ENCODE results near the gene NTRK3. TPM values are rescaled to one million over a fixed set of nuclear protein-coding genes. Genes with fewer than 3 reads are reported as not detected.

Gene NTRK3
- total RNA-seq, 4 donors from 2014 or later, result 0.51 to 22.2 (median 10.1) TPM

DNA sequence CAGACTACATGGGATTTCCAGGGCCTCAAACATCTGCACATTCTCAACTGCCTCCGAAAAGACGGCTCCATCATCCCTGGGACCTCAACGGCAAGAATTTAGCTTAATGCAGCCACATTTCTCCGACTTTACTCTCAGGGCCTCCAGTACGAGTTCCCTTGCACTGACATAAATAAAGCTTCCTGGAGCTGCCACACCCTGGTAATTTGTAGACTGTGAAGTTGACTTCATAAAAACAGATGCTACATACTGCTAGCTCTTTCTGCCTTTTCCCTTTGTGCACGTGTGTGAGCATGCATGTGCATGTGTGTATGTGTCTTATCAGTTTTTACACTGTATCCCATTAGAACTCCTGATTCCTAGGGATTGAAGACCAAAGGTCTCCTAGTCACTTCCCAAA lies 122.7 kb downstream of the NTRK3 start:
- TF ChIP-seq, protein P1, sequence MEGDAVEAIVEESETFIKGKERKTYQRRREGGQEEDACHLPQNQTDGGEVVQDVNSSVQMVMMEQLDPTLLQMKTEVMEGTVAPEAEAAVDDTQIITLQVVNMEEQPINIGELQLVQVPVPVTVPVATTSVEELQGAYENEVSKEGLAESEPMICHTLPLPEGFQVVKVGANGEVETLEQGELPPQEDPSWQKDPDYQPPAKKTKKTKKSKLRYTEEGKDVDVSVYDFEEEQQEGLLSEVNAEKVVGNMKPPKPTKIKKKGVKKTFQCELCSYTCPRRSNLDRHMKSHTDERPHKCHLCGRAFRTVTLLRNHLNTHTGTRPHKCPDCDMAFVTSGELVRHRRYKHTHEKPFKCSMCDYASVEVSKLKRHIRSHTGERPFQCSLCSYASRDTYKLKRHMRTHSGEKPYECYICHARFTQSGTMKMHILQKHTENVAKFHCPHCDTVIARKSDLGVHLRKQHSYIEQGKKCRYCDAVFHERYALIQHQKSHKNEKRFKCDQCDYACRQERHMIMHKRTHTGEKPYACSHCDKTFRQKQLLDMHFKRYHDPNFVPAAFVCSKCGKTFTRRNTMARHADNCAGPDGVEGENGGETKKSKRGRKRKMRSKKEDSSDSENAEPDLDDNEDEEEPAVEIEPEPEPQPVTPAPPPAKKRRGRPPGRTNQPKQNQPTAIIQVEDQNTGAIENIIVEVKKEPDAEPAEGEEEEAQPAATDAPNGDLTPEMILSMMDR (IDR thresholded peaks at IDR 0.05; ENCODE audit: low read depth), result no peak

DNA sequence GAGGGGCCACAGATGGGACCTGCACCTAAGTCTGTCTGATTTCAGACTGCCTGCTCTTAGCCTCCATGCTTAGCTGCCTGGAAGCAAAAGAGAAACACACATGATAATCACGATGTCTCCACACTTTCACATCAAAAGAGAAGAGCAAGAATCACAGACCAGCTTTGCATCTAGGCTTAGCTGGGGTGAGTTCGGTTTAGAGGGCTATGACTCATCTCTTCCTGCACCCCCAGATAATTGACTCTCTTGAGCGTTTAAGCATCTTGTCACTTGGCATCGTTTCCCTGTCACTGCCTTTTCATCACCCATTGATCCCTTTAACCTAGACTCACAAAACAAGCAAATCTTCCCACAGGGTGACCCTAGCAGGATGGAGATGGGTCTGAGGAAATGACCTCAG lies 124.0 kb downstream of the NTRK3 start:
- TF ChIP-seq, protein P1 (IDR thresholded peaks at IDR 0.05; ENCODE audit: low read depth), result no peak

DNA sequence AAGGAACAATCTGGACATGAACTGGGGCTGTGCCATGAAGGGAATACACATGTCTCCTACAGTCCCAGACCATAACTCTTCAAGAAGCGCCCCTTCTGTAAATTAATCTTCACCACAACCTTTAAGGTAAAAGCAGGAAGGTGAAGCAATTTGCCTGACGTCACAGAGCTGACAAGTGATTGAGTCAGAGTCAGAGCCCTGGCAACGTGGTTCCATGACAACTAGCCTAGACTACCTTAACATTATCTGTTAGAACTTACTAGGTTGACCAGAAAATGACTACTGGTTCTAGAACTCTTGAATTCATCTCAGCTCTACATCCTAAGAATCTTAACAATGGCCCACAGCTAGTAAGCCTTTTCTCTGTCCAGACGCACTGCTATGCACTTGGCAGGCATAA lies 124.6 kb downstream of the NTRK3 start:
- TF ChIP-seq, protein P1 (IDR thresholded peaks at IDR 0.05; ENCODE audit: low read depth), result no peak

DNA sequence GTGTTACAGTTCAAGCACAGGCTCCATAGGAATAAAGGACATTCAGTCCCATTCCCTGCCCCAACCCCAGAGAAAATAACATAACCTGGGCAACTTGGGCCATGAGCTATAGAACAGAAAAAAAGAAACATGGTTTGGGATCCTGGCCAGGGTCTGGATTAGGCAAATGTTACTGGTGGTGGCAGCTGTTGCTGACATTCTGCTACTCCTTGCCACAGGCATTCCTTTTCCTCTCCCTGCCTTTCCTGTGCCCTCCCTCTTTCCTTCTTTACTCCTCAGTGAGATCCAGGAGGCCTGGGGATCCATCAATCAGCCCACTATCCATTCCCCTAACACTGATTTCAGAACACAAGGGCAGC lies 129.1 kb downstream of the NTRK3 start:
- TF ChIP-seq, protein P1 (IDR thresholded peaks at IDR 0.05; ENCODE audit: low read depth), result no peak

DNA sequence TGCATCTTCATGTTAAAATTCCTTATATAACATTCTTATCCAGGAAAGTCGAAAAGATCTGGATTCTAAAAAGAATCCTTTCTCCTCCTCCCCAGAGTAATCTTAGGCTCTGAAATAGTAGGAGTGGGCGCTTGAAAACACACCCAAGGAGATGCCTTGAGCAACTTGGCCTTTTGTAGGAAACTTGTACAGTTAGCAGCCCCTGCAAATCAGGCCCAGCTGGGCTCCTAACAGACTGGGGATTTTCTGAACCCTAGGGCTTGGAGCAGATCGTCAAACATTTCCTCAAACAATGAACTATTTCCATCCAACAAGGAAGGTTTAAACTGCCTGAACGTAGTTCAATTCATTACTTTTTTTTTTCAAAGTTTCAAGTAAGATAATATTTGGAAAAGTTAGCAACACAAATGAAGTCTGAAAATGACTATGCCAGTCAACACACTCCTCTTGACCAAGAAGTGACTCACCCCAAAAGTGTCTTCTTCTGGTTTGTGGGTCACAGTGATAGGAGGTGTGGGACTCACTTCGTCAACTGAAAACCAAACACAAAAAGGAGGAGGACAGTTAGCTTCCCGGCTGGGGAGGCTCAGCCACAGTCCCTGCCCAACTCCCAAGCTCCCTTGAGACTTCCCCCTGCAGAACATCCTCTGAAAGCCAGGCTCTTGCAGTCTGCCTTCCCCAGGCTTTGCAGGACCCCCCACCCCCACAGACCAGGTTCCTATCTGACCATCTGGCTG lies 129.7 kb downstream of the NTRK3 start:
- TF ChIP-seq, protein P1 (IDR thresholded peaks at IDR 0.05; ENCODE audit: low read depth), result no peak

DNA sequence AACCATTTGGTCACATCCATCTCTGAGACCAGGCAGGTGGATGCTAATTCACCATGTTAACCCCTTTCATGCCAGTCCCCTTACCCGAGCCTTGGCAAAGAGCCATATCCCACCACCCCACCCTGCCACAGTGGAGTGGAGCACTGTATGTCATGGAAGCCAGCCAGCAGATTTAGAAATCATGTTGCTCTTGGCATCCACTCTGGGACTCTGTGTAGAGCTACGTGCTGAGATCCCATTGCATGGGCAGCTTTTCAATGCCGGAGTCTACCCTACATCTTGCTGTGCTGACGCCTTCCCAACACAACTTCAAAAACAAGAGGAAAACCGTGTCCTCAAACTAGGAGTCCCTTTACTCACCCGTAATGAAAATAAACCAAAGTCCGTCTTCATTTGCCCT lies 131.0 kb downstream of the NTRK3 start:
- TF ChIP-seq, protein P1 (IDR thresholded peaks at IDR 0.05; ENCODE audit: low read depth), result no peak

DNA sequence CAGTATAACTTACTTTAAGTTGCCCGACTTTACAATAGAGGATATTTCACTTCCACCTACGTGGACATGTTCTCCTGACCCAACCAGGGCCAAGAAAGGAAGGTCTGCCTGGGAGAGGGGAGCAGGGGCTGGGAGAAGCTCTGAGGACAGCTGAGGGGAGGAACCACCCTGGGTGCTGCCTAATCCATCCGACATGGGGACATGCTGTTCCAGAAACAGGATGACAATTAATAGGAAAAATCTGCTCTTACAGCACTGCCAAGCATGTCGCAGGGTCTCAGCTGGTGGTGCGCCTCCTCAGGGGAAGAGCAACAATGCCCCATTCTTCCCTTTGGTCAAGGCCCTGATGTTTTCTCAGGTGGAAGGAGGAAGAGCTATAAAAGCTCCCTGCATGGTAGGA lies 132.3 kb downstream of the NTRK3 start:
- TF ChIP-seq, protein P1 (IDR thresholded peaks at IDR 0.05; ENCODE audit: low read depth), result no peak
